M059J (cell line): Measurements from ENCODE around the gene LMLN. TPM values are rescaled to one million over a fixed set of nuclear protein-coding genes. Genes with fewer than 3 reads are reported as not detected.
"Not testable (repeated sequence)": the region's sequence is repeated elsewhere in the genome, so short reads cannot be mapped to it uniquely, and the experiment has no call there.

Source experiments
- DNase-seq: peaks from one replicate; pipeline ENCODE4 v3.0.0-alpha.2; 2012; ENCODE audit warnings: low read depth
- total RNA-seq: library from RNA; depleted of rRNA; stranded (reverse); fragments of >200 nt; shearing (Covaris generic); gene quantifications from 2 replicates; pipeline ENCODE4 v1.2.3, GENCODE V29; 2014; rRNA removed

Gene LMLN, protein sequence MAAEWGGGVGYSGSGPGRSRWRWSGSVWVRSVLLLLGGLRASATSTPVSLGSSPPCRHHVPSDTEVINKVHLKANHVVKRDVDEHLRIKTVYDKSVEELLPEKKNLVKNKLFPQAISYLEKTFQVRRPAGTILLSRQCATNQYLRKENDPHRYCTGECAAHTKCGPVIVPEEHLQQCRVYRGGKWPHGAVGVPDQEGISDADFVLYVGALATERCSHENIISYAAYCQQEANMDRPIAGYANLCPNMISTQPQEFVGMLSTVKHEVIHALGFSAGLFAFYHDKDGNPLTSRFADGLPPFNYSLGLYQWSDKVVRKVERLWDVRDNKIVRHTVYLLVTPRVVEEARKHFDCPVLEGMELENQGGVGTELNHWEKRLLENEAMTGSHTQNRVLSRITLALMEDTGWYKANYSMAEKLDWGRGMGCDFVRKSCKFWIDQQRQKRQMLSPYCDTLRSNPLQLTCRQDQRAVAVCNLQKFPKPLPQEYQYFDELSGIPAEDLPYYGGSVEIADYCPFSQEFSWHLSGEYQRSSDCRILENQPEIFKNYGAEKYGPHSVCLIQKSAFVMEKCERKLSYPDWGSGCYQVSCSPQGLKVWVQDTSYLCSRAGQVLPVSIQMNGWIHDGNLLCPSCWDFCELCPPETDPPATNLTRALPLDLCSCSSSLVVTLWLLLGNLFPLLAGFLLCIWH
- total RNA-seq = 7.1 and 7.7 TPM in 2 replicates

GRCh38 chr3:197959891-197960693, at the start of gene LMLN:
Gene LMLN (plus strand): TSS chr3:197960217. CDS start chr3:197960246, 29 bp downstream.
- DNase-seq = peak; percentile 98

DNA sequence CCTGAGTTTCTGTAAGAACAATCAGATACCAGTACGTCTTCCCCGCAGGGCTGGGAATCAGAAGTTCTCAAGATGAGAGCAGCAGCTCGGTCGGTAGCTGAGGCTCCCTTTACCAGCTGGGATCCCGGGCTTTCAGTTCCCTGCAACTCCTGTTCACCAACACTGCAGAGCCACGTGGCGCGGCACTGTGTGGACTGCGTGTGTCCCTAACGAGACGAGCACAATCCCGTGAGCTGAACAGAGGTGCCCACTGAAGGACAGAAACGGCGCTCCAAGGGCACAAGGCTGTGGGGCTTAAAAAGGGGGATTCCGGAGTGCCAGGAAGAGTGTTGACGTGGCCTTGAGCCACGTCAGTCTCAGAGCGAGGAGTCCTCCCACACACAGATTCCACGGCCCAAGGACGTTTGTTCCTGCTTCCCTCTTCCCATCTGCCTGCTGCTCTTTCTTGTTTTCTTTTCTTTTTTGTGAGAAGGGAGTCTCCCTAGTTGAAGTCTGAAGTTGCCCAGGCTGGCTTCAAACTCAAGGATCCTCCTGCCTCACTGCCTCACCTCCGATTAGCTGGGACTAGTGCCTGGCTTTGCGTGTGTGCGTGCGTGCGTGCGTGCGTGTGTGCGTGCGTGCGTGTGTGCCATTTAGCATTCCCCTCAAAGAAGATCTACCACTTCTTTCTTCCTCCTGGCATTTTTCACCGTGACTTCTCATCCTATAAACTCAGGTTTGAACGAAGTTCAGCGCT, 47.1 kb upstream of the LMLN start:
- DNase-seq = no peak

DNA sequence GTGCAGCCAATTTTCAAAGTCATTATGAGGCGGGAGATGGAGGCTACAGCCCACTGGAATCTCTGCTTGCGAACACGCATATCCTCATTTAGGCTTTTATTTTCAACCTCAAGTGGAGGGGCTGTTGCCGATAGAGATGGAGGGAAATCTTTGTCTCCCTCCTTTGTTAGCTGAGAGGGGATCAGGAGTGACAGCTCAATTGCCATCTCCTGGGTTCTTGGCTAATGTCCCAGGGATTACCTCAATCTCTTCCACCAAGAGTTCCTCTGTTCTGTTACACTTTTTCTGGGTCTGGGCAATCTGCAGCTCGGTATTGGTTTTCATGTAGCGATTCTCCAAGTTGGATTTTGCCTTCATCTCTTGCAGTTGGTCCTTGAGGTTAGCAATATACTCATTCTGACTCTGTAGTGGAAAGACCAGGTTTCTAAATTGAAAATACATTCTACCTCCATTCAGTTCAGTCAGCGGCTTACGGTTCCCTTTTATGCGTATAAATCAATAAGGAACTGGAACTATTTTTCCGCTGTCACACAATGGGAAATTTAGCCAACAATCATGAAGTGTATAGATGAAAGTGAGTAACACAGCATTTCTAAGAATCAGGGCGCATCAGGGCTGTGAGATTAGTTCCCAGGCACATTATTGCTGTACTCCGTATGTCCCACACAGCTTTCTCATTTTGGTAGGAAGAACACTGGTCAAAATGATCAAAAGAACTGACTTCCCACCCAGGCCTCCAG, 46.2 kb upstream of the LMLN start:
- no peak for DNase-seq

GRCh38 chr3:197921429-197922275, 38.4 kb upstream of the LMLN start:
- not testable (repeated sequence) for DNase-seq

DNA sequence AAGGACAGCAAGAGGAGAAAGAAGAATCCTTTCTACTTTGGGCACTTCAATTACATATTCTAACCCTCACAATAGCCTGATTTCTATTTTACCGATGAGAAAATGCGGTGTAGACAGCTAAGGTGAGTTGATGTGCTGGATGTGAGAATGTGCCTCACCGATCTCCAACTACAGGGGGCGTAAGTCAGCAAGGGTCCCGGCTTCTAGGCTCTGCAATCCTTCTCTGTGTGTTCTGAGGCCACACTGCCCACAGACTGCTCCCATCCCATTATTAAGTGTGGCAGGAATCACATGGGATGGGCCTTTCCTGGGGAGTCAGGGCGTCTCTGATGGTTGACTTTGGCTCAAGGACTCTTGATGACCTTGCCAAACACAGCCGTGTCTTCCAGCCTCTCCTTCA, 33.6 kb upstream of the LMLN start:
- DNase-seq = no peak

GRCh38 chr3:197927578-197927977, 32.4 kb upstream of the LMLN start:
- not testable (repeated sequence) for DNase-seq

- no peak for DNase-seq
These were observed 23.1 kb upstream of the LMLN start for GRCh38 chr3:197936819-197937384.

GRCh38 chr3:197940745-197941384, 19.2 kb upstream of the LMLN start:
- no peak for DNase-seq

DNA sequence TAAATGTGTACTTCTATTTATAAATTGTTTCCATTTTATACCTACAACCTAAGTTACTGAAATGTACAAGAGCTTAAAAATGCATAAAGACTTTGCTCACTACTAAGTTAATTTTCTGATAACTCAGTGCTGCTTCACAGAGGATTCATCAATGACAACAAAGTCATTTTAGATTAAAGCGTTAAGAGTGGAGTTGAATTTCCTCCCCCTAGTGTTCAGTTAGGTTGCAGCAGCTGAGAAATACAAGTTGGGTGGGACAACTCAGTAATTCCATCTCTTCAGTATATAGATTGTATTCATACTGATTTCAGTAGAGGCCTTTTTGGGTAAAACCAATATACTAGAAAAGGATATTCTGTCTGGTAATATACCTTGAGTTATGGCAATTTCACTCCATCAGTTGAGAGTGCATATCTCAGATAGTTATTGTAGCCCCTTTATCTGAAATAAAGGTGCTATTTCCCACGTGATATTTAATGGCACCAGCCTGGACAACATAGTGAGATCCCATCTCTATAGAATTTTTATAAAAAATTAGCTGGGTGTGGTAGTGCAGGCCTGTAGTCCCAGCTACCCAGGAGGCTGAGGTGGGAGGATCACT, 17.0 kb upstream of the LMLN start:
- peak; percentile 48 for DNase-seq

DNA sequence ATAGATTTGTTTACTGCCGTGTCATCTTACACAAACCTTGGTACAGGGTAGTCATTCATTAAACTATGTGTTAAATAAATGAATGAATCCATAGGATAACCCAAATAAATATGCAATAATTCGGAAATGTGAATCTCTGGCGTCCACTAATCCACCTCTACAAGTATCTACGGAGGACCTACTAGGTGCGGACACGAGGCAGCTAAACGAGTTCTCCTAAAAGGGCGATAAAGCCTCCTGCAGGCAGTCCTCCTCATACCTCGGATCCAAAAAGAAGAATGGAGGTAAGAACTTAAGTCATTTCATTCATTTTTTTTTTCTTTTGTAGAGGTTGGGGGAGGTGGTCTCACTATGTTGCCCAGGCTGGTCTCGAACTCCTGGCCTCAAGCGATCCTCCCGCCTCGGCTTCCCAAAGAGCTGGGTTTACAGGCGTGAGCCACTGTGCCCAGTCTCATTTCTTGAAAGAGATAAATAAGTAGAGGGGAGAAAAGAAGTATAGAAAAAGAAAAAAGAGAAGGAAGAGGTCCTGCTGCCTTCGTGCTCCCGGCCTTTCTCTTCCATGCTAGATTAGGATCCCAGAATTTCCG, 10.7 kb upstream of the LMLN start:
- DNase-seq = no peak

DNA sequence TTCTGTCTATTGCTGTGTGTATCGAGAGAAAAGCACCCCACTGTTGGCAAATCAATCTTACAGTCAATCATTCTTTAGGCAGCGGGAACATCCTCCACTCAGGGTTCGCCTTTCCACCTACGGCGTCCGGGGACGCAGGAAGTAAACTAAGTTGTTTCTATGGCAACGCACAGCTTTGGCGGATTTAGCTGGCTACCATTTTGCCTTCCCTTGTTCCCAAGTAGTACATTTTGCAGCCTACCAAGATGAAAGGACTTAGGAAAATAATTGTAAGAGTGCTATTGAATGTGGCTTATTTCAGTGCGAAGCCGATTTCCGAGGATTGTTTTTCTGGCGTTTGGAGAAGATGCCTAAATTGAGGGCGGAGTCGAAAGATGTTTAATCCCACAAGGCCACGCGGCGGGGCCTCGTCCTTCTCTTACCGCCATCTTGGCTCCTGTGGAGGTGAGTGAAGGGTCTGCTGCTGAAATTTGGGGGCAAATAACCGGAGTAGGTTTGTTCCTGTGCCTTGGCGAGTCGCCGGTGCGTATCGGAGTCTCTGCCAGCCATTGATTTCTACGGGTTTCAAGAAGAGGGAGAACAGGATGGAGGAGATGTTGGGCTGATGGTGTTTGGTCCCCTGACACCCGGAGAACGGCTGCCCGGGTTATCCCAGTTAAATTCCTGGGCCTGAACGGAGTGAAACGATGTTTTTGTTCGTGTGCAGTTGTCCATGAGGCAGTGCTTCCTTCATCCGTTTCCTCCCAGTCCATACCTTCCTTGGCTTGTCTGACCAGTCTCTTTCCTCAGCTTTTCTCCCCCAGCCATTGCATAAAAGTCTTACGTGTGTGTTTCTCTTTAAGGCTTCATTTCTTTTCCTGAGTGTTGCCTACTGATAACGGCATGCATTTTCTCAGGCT, 10.0 kb upstream of the LMLN start, which contains the start of gene RPL35A:
RPL35A (plus strand) TSS at position 413 of the 899 bp plus-strand sequence. CDS start 778 bp downstream, outside the sequence.
- DNase-seq = peak; percentile 96

DNA sequence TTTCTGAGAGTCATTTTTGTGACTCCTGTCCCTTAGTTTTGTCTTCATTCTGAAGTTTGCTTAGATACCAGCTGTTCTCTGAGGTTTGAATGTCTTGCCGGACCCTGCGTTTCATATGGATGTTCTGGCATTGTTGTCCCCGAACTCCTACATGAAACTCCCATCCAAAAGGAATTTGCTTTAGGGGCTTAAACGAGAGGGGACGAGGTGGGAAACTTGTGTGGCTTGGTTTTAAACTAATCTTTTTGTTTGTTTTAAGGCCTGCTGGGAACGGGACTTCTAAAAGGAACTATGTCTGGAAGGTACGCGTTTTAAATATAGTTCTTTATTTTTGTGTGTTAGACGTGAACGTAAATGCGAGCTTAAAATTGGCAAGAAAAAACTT, 9.3 kb upstream of the LMLN start:
- no peak for DNase-seq

DNA sequence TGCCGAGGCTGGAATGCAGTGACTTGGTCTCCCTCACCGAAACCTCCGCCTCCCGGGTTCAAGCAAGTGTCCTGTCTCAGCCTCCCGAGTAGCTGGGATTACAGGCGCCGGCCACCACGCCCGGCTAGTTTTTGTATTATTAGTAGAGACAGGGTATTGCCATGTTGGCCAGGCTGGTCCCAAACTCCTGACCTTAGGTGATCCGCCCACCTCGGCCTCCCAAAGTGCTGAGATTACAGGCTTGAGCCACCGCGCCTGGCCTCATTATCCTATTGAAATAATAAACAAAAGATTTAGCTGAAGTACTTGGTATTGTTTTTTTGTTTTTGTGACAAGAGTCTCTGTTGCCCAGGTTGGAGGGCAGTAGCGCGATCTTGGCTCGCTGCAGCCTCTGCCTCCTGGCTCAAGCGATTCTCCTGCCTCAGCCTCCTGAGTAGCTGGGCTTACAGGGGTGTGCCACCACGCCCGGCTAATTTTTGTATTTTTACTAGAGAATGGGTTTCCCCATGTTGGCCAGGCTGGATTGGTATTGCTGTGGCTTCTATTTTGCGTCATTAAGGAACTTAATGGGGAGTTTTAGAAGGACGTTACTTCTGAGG, 8.5 kb upstream of the LMLN start:
- no peak for DNase-seq

GRCh38 chr3:197952440-197952839, 7.6 kb upstream of the LMLN start:
- DNase-seq = no peak

DNA sequence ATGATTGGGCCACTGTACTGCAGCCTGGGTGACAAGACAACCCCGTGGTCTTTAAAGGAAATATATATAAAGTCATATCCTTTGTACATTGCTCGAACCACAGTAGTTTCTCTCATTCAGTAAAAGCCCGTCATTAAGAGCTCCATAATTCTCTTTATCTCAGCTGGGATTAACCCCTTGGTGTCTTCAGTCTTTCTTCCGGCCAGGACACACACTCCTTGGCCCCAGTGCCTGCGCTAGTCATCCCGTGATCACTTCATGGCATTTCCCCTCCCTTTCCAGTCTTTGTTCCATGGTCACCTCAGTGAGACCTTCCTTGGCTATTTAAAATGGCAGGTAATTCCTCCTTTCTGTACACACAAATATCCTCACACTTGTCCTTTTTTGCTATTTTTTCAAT, 6.7 kb upstream of the LMLN start:
- DNase-seq = no peak

DNA sequence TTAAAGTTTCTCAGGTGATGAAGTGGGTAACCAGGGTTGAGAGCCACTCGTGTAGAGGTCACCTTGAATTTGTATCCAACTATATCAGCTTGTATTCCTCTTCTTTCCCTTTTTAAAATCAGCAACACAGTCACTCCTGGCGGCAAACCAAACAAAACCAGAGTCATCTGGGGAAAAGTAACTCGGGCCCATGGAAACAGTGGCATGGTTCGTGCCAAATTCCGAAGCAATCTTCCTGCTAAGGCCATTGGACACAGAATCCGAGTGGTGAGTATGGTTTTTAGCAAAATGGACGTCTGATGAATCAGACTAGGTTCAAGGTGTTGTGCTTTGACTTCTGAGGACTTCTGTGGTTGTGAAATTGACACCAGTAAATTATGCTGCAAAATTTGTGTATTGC, 6.1 kb upstream of the LMLN start:
- peak; percentile 19 for DNase-seq
